Activated naive CD4-positive, alpha-beta T cell treated with anti-CD3 and anti-CD28 coated beads, Interleukin-2, amount 50 U/mL, for 16 hours (primary cell): ENCODE results near the gene DAD1.
A peak's percentile ranks its signal among the peaks of the same experiment; 100 is the strongest.
"Not testable (repeated sequence)": the region's sequence is repeated elsewhere in the genome, so short reads cannot be mapped to it uniquely, and the experiment has no call there.

ENCODE experiments used
- DNase-seq: peaks from one replicate; pipeline ENCODE4 v3.0.0-alpha.2; 2020

The DAD1 gene

DNA sequence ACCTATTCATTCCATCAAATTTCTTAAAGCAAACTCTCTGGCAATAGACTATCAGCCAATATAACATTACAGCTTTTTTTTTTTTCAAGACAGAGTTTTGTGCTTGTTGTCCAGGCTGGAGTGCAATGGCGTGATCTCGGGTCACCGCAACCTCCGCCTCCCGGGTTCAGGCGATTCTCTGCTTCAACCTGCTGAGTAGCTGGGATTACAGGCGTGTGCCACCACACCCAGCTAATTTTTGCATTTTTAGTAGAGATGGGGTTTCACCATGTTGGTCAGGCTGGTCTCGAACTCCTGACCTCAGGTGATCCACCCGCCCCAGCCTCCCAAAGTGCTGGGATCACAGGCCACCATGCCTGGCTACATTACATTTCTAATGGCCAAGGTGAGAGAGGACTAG is 22.8 kb downstream of the DAD1 start:
- not testable (repeated sequence) for DNase-seq

DNA sequence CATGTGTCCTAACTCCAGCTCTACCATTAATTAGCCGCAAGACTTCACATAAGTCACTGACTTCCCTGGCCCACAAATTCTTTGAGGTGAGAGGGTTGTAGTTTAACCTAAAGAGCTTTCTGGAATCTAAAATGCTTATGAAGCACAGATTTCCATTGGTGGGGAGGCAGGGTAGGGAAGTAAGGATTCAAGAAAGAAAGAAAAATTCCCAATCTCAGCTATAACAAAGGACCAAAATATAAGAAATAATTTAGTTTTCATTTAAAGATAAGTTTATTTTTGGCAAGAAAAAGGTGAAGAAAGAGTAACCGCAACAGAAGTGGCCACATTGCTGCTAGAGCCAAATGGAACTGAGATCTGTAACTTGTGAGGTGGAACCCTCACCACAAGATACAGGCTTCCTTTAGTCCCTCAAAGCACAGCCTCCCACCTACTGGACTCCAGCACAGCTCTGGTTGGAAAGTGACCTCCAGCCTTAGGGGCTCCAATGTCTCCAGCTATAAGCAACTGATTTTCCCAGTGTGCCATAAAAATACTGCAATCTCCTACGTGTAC is 23.6 kb downstream of the DAD1 start:
- DNase-seq, result no peak

DNA sequence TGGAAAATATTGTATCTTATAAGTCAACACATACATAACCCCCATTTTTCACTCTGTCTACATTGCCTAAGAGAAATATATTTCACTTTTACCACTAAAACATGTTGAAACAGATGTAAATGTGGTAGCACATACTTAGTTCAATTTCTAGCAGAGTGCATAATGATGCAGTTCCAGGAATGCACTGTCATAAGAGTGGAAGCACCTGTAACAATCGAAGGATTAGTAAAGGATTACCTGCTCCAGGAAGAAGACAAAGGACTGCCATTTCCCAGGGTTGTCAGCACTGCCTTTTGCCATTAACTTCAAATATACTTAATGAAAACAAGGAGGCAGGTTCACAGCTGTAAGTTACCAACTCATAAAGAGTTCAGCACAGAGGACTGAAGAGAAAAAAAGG is 24.6 kb downstream of the DAD1 start:
- no peak for DNase-seq

DNA sequence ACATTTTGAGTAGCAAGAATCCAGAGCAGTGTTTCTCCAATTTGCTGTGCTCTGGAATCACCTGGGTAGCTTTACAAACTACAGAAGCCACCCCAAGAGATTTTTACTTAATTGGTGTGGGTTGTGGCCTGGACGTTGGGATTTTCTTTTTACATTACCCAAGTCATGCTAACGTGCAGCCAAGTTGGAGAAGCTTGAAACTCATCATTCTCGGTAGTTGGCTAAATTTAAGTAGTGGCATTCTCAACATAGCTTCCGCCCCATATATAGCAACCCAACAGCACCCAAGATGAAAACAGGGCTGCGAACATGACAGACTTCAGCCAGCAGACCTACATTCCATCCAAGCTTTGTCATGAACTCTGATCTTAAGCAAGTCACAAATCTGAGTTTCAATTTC is 25.0 kb downstream of the DAD1 start:
- no peak for DNase-seq

DNA sequence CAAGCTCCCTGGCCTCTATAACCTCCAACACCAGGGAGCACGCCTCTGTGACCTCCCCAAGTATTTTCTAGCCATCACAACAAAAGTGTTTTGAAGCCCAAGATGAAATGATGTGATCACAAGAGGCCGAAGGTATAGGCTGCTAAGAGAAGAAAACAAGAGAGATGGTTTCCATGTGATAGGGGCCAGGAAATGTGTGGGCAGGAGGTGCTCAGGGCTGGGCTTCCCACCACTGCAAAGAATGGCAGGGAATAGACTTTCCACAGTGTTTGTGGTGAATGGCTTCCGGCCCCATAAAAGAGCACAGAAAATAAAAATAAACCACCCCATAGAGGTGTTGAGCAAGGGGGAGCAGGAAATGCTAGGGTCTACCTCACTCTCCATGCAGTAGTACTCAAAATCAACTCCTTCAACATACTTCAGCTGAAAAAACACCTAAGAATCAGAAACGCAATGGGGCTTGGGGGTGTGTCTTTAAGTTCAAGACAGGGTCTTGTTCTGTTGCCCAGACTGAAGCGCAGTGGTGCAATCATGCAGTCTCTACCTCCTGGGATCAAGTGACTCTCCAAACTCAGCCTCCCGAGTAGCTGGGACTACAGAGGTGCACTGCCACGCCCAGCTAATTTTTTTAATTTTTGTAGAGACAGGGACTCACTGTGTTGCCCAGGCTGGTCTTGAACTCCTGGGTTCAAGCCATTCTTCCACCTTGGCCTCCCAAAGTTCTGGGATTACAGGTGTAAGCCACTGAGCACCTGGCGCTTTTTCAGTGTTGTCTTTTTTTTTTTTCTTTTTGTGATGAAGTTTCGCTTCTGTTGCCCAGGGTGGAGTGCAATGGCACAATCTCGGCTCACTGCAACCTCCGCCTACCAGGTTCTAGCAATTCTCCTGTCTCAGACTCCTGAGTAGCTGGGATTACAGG is 27.1 kb downstream of the DAD1 start:
- DNase-seq, result peak; percentile 54

DNA sequence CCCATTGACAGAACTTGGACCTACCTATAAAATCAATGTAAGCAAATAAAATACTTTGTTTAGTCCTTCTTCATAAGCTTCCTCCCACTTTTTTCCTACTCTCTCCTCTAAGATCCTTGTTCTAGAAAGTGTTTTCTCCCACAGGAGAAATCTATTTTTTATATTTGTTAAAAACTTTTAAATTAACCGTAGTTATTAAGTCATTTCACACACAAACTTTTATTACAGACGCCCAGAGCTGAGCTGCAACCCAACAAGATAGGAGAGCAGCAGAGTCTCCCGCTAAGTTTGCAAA is 27.7 kb downstream of the DAD1 start:
- no peak for DNase-seq

DNA sequence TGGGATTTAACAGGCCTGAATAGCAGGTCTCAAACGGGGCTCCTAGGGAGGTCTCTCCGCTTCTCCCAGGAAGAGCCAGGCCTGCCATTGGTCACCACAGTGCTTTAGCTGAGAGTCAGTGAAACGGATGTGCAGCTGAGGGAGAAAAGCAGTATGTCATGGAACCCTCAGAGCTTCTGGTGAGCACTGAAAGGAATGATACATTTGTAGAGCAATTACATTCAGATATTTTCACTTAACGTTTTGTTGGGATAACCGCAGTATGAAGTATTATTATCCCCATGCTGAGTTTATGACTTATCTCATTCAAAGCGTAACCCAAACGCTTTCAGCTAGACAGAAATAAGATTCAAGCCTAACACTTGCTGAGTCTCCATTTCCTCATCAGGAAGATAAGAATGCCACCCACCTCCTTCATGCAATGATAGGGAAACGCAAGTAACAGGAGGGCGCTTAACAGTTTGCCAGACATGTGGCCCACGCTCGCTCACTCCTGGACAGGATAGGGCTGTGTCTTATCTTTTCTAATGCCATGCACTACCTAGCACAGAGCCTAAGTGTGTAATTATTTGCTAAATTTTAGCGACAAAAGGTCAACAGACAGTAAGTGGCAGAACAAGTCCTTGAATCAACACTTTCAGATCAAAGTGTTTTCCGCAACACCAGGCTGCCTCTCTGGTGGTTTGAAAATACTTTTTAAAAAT is 28.2 kb downstream of the DAD1 start:
- no peak for DNase-seq

DNA sequence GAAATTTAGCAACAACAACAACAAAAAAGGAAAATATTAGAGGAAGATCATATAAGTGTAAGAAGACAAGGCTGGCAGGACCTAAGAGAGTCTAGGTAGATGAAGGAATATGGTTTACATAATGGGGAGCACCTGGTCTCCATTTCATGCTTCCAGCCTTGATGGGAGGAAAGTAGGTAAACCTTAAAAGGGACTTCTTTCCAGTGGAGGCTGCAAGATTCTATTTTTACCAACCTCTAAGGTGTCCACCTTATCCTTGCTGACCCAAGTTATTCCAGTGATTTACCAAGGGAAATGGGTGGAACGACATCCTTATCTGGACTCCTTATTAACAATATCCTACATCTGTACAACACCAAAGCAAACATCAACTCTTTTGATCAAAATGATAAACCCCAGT is 30.0 kb downstream of the DAD1 start:
- no peak for DNase-seq

DNA sequence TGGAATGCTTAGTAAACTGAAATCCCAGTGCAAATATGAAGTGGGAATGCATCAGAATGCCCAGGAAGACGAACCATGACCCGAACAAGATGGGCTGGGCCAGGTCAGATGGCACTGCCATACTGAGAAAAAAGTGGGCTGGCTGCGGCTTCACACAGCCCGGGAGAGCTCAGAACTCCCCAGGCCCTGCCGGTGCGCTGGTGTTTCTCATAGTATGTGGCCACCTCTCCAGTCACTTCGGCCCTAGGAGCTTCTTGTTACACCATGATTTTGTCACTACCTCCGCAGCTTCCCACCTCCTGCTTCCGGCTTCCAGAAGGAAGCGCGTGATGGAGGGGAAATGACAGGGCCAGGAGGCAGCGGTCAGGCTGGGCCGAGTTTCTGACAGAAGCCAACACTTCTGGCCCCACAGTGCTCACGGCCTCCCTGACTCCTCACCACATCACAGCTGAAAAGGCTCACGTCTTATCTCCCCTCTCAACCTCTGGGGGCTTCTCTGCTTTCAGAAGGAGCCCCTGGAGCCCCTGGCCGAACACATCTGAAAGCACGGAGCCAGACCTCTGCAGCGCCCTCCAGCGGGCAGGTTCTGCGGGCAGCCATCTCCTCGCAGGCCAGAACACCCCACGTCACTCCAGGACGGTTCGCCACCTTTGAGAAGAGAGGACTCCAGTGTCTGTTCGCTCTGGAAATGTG is 30.7 kb downstream of the DAD1 start:
- DNase-seq, result no peak

DNA sequence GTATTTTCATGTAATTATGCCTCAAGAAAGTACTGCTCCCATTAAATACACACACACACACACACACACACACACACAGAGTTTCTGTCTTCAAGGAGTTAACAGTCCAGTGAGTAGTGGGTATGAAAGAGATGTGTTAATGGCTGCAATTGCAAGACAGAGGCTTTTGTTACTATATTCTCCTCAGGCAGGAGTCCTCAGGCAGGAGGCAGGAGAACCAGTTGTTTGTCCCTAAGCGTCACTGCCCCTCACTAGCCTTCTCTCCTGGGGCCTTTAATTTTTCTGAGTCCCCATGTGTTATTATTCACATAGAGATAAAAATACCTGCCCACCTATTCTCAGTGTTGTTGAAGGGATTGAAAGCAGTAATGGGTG is 31.2 kb downstream of the DAD1 start:
- DNase-seq, result no peak

DNA sequence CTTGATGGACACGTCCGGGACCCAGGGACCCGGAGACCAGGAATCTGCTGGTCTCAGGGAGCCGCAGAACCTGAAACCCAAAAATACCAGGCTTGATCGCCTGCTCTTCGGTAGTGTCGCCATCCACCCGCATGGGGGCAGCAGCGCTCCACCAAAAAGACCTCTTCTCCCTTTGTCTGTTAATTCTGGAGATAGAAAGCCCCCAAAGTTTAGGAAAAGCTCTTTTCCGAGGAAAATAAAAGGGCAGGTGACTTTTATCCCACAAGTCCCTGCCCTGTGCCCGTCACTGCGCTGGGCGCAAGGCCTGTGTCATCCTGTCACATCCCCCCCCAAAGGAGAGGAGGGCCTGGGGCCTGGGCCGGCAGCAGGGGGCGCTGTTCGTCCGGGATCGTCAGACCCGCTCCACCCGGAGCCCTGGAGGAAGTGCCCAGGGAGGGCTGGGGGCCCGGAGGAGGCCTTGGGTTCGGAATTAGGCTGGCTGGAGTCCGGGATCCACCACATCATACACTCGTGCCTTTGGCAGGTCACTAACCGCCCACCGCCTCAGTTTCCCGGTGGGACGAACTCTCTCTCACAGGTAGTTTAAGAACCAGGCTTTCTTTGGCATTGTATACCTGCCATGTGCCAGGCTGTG is 31.9 kb downstream of the DAD1 start:
- DNase-seq, result peak; percentile 91

DNA sequence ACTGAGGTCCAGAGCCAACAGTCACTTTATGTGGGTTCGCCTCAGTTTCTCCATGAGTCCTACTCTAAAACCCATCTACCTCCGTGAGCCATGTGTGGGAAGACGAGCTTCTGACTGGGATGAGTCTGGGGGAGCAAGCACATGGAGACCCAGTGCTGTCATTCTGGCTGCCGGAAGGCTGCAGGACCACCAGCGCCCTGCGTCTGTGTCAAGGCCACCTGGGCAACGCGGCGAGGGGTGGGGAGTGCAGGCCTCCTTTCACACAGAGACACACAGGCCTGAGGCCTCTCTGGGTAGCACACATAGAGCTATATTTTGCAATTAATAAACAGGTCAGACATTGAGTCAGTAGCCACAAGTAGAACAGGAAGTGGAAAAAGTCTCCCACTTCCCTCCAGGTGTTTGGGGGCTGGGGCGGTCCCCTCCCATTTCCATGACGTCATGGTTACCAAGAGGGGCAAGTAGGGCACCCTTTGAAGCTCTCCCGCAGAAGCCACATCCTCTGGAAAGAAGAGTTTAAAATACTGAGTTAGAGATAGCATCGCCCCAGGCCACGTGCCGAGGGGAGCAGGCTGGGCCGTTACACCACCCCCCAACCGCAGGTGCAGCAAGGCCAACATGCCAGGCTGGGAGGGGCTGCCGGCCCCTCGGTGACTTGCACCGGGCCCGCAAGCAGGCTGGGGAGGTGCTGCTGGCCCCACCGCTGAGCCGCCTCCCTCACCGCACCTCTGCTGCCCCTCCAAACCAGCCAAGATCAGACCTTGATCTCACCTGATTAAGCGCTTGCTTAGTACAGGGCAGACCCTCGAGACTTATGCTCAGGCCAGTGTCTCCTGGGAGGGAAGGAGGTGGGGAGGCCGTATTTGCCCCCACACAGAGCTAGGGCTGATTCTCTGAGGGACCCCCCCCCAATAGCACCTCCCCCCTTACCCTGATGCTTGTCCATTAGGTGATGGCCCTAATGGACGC is 32.7 kb downstream of the DAD1 start:
- DNase-seq, result peak; percentile 94

DNA sequence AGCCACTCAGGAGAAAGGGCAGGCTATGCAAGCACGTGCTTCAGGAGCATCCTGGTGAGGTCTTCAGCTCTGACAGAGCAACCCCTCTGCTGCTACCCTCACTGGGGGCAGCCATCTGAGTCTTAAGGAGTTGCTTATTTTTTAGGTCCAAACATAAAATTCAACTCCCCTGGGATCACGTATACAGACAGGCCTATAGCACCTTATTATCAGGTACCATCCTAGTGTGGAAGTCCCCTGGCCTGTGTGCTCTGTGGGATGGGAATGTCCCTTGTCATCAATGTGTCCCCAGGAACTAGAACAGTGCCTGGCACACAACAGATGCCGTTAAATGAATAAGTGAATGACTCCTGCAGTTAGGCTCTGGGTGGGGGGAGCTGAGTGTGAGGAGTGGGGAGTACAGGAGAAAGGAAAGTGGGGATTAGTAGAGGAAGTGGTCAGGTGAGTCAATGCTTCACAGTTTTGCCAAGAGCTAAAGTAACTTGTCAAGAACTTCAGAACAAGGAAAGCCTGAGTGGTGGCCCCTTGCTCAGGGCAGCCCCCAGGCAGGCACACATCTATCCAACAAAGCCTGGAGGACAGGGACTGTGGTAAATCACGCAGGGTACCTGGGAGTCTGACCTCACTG is 33.5 kb downstream of the DAD1 start:
- DNase-seq, result peak; percentile 69

DNA sequence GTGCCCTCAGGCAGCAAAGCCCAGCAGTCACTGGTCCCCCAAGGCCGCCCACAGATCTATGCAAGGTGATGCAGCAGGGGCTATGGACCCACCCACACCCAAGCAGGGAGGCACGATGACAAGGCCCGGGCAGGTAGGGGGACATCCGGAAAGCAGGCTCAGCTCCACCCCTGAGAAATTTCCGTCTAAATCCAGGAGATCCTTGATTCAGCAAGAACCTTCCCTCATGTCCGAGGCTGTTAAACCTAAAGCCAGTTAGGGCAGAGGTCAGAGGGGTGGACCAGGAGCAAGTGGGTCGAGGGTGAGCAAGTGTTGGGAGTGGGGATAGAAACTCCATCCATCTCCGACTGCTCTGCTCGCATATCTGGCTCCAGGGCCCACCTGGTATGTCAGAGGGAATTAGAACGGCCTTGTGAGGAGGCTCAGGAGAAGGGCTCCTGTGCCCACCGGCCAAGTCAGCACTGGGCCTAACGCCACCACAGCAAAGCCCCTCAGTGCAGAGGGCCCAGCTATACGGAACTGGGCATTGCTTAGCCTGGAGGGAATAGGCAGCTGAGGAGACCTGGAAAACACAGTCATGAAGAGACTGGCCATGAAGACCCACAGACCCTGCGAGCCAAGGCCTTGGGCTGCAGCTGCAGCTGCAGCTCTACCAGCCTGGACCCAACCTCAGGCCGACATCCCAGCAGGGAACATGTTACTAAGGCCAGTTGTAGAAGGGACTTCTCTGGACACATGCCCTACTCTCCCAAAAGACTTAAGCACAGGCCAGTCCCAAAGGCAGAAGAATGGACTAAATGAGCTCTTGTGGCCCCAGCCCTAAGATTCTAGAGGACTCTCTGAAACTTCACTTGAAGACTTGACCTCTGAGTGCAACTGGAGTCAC is 34.3 kb downstream of the DAD1 start:
- no peak for DNase-seq

DNA sequence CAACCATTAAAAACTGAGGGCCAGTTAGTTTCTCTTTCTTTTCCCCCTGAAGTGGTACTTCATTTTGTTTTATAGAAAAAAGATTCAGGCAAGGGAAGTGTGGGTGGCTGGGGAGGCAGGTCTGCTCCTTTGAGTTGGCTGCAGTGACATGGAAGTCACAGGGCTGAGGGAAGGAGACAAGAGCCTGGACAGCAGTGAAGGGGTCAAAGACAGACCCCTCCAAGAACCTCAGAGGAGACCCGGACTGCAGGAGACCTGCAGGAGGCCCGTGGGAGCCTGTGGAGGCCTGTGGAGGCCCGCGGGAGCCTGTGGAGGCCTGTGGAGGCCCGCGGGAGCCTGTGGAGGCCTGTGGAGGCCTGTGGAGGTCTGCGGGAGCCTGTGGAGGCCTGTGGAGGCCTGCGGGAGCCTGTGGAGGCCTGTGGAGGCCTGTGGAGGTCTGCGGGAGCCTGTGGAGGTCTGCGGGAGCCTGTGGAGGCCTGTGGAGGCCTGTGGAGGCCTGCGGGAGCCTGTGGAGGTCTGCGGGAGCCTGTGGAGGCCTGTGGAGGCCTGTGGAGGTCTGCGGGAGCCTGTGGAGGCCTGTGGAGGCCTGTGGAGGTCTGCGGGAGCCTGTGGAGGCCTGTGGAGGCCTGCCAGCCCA is 35.0 kb downstream of the DAD1 start:
- not testable (repeated sequence) for DNase-seq

DNA sequence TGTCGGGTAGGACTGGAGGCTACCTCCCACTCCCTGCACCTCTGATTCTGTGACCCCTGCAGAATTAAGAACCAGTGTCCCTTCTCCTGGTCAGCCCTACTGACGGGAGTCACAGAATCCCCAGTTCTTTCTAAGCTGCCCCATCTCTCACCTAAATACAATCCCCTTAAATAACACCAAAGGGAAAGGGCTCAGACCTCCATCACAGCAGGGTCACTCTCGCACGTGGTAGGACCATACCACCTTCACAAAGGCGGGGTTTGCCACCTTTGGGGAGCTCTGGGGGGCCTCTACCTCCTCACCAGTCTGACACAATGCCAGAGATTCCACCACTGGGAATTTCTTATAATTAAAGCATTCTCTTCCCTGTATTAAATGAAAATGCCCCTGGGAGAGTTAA is 35.6 kb downstream of the DAD1 start:
- DNase-seq, result no peak

DNA sequence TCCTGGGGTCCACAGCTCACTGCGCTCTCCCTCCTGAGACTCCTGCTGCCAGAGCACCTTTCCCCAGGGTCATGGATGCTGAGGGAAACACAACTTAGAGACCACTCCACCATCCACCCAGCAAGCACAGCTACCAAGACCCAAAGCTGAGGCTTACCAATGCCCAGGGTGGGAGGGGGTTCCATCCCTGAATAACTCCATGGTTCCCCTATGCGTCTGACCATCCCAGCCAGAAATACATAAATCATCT is 36.3 kb downstream of the DAD1 start:
- DNase-seq, result no peak

DNA sequence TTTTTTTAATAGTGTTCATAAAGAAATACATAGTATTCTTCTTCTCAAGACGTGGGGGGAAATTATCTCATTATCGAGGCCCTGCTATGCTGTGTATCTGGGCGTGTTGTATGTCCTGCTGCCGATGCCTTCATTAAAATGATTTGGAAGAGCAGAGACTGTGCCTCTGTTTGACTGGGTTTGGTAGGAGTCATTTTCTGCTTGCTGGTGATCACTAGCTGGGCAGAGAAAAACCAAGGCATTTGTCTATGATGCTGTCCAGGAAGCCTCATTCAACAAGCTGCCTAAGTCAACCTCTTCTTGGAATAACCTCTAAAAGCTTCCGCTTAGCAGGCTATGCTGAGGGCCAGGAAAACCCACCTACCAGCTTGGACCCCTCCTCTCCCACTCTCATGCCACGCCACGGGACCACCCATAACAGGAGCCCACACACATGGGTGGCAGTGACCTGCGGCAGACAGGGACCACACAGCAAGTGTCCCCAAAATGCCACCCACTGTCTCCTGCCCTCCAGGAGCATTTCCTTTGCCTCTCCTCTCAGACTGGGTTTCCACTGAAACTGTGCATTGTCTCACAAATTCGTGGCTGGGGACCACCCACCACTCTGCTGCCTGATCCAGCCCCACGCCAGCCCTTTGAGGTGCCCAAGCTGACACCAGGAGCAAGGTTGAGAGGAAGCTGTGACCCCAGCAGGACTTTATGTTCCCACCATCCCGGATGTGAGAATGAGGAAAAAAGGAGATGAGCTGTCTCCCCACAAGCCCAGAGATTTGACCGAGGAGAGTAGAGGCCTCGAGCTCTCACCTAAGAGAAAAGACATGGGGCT is 36.8 kb downstream of the DAD1 start:
- DNase-seq, result no peak

DNA sequence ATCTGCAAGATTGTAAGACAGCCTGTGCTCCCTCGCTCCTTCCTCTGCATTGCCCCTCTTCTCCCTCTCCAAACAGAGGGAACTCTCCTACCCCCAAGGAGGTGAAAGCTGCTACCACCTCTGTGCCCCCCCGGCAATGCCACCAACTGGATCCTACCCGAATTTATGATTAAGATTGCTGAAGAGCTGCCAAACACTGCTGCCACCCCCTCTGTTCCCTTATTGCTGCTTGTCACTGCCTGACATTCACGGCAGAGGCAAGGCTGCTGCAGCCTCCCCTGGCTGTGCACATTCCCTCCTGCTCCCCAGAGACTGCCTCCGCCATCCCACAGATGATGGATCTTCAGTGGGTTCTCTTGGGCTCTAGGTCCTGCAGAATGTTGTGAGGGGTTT is 37.4 kb downstream of the DAD1 start:
- DNase-seq, result no peak
